Mononuclear cell (primary cell): Measurements from ENCODE around the gene ART1. TPM values are rescaled to one million over a fixed set of nuclear protein-coding genes. Genes with fewer than 3 reads are reported as not detected.

Experiments
- H3K27me3 ChIP-seq: 2 replicates; pipeline ENCODE4 v1.6.0; 2011; ENCODE audit warnings: low read length, control low read depth; ENCODE audit not compliant: insufficient read depth
- H3K4me1 ChIP-seq: 2 replicates; pipeline ENCODE4 v1.5.1; 2011; ENCODE audit warnings: mild to moderate bottlenecking, low read length, control low read depth; ENCODE audit not compliant: insufficient read depth
- H3K4me3 ChIP-seq: 2 replicates; pipeline ENCODE4 v1.5.1; 2011; ENCODE audit warnings: mild to moderate bottlenecking, low read length, moderate library complexity
- H3K9me3 ChIP-seq: 2 replicates; pipeline ENCODE4 v1.5.1; 2011; ENCODE audit warnings: low read depth, mild to moderate bottlenecking, control low read depth, low read length
- total RNA-seq: library from RNA; depleted of rRNA; stranded (reverse); fragments of >200 nt; gene quantifications from one replicate; pipeline ENCODE4 v1.2.3, GENCODE V29; 2012

The ART1 gene
- total RNA-seq, 1 donor = not detected

- H3K4me1 ChIP-seq = no peaks in the 10 kb centered on the region
- H3K4me3 ChIP-seq = no peak overlapping the region
- H3K27me3 ChIP-seq = no peaks in the 10 kb centered on the region
- no peaks in the 10 kb centered on the region for H3K9me3 ChIP-seq
Measured at GRCh38 chr11:3667149-3668035, 22.5 kb downstream of the ART1 start.

DNA sequence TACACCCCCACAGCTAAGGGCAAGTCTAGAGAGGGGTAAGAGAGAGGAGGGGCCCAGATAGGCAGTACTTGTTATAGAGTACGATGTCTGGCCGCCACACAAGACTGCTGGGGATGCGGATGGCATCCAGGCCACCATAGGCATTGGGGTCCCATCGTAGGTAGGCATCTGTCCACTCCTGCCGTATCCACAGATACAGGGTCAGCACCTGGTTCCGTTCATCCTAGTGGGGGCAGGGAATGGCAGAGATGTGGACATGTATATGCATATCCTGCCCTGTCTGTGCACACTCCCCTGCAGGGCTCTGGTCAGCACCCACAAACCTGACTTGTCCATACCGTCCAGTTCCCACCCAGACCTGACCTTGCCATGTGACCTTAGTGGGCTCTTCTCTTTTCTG is 24.2 kb downstream of the ART1 start:
- no peak overlapping the region for H3K4me3 ChIP-seq

GRCh38 chr11:3669742-3670183 is 24.8 kb downstream of the ART1 start:
- H3K4me1 ChIP-seq = no peaks in the 10 kb centered on the region
- no peaks in the 10 kb centered on the region for H3K9me3 ChIP-seq
- H3K27me3 ChIP-seq = no peaks in the 10 kb centered on the region
- no peak overlapping the region for H3K4me3 ChIP-seq

More for the DNA sequence above, 24.2 kb downstream of the ART1 start:
- H3K27me3 ChIP-seq = no peaks in the 10 kb centered on the region
- no peaks in the 10 kb centered on the region for H3K4me1 ChIP-seq
- H3K9me3 ChIP-seq = no peaks in the 10 kb centered on the region

DNA sequence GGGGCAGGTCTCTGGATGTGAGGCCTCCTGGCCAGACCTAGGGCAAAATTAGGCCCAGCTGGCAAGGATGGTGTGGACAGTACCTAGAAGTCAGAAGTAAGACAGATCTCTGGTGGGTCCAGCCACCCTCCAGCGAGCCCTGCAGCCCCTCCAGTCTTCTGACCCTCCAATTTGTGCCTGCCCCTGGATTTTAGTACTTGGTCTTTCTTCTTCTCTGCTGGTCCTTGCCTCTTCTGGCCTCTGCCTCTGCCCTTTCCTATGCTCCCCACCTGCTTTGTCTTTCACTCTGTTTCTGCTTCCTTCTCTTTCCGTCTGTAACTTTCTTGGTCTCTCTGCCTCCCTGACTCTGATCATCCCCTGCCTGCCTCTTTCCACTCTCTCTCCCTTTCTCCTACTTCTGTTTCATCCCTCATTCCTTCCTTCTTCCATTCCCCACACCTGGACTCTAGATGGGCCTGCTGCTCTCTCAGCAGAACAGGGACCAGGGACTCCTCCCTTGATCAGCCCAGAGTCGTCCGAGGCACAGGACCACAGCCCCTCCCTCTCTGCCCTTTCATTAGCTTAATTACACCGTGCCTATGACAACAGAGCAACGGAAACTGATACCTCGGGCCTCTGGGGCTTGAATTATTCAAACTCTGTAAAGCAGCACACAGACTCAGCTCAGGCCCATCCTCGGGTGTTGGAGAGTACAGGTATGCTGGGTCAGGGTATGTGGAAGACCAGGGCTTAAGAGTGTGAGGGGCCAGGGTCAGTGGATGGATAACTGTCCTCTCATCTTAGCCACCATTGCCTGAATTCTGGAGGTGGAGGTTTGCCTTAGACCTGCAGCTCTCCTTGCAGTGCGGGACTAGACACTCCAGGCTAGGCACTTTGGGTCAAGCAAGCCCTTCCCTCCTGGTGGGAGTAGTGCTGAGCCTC is 26.7 kb downstream of the ART1 start, which contains the start of gene CHRNA10:
CHRNA10 (minus strand) TSS at position 51 of the 921 bp plus-strand sequence. CDS start 72 bp downstream, outside the sequence.
- H3K27me3 ChIP-seq = no peaks in the 10 kb centered on the region
- H3K4me3 ChIP-seq = no peak within 1 kb of the TSS
- H3K9me3 ChIP-seq = no peaks in the 10 kb centered on the region
- no peaks in the 10 kb centered on the region for H3K4me1 ChIP-seq

GRCh38 chr11:3674189-3674588 is 29.3 kb downstream of the ART1 start:
- H3K4me1 ChIP-seq = no peaks in the 10 kb centered on the region
- no peaks in the 10 kb centered on the region for H3K9me3 ChIP-seq
- no peaks in the 10 kb centered on the region for H3K27me3 ChIP-seq

GRCh38 chr11:3675971-3676370 is 31.0 kb downstream of the ART1 start:
- Histone ChIP-seq H3K9me3 (no peaks in the 10 kb centered on the region), H3K27me3 (no peaks in the 10 kb centered on the region), H3K4me1 (no peaks in the 10 kb centered on the region), H3K4me3 (no peak overlapping the region)

More at GRCh38 chr11:3674189-3674588, 29.3 kb downstream of the ART1 start:
- no peak overlapping the region for H3K4me3 ChIP-seq

DNA sequence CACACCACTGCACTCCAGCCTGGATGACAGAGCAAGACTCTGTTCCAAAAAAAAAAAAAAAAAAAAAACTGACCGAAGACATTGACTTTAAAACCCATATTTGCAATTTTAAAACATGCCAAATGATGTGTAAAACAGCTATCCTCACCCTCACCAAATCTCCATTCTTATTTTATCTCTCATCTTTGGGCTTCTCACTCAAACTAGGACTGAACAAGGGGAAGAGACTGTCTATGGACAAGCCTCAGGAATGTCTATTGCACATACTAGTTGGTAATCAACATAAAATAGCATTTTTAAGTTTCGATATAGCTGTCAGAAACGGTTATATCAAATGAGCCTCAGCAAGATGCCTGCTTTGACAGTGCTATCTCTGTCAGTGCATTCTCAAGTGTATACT is 34.1 kb downstream of the ART1 start:
- no peaks in the 10 kb centered on the region for H3K27me3 ChIP-seq
- H3K4me1 ChIP-seq = no peaks in the 10 kb centered on the region
- no peak overlapping the region for H3K4me3 ChIP-seq
- H3K9me3 ChIP-seq = no peaks in the 10 kb centered on the region

GRCh38 chr11:3683039-3683438 is 38.1 kb downstream of the ART1 start:
- H3K9me3 ChIP-seq = no peaks in the 10 kb centered on the region
- no peaks in the 10 kb centered on the region for H3K4me1 ChIP-seq
- no peak overlapping the region for H3K4me3 ChIP-seq
- H3K27me3 ChIP-seq = no peaks in the 10 kb centered on the region

- Histone ChIP-seq H3K9me3 (no peaks in the 10 kb centered on the region), H3K4me3 (no peak overlapping the region), H3K27me3 (no peaks in the 10 kb centered on the region), H3K4me1 (no peaks in the 10 kb centered on the region)
Measured at GRCh38 chr11:3684129-3684818, 39.3 kb downstream of the ART1 start.

- H3K9me3 ChIP-seq = no peaks in the 10 kb centered on the region
- H3K27me3 ChIP-seq = no peaks in the 10 kb centered on the region
- H3K4me3 ChIP-seq = no peak overlapping the region
- no peaks in the 10 kb centered on the region for H3K4me1 ChIP-seq
Measured at GRCh38 chr11:3684819-3685172, 39.9 kb downstream of the ART1 start.

DNA sequence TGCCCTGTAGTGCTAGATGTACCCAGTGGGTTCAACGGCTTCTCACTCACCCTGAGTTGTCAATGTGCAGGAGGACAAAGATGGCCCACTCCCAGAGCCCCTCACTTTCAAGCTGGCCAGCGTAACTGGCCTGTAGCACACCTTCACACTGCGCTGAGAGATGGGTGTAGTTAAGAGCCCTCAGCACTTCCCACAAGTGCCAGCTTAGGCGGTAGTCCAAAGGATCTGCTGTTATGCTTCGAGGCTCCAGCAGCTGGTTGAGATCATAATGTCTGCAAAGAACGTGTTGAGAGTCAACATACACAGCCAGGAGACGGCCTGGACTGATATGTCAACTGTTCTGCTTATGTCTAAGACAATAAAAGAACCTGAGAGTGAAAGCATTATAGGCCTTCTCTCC is 41.0 kb downstream of the ART1 start:
- no peaks in the 10 kb centered on the region for H3K4me1 ChIP-seq
- H3K9me3 ChIP-seq = no peaks in the 10 kb centered on the region
- no peaks in the 10 kb centered on the region for H3K27me3 ChIP-seq
- no peak overlapping the region for H3K4me3 ChIP-seq

- Histone ChIP-seq H3K27me3 (no peaks in the 10 kb centered on the region), H3K4me3 (no peak overlapping the region), H3K4me1 (no peaks in the 10 kb centered on the region), H3K9me3 (no peaks in the 10 kb centered on the region)
Measured at GRCh38 chr11:3686751-3687150, 41.8 kb downstream of the ART1 start.

DNA sequence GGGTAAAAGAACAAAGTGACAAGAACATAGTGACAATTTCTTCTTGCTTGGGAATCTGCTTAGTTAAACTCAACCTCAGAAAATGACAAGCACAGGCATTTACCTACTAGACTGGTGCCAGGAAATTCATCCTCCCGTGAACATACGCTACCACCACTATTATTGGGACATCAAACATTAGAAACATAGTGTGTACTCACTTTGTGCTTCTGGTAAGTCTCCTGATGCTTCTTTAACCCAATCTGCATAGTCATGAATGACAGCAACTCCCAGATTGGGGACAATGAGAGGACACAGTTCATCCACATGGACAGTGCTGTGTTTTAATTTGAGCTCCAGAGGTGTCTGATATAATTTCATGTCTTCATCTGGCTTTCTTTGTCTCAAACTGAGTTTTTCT is 55.5 kb downstream of the ART1 start:
- H3K4me1 ChIP-seq = no peaks in the 10 kb centered on the region
- H3K27me3 ChIP-seq = no peaks in the 10 kb centered on the region
- H3K4me3 ChIP-seq = no peak overlapping the region
- H3K9me3 ChIP-seq = no peaks in the 10 kb centered on the region

DNA sequence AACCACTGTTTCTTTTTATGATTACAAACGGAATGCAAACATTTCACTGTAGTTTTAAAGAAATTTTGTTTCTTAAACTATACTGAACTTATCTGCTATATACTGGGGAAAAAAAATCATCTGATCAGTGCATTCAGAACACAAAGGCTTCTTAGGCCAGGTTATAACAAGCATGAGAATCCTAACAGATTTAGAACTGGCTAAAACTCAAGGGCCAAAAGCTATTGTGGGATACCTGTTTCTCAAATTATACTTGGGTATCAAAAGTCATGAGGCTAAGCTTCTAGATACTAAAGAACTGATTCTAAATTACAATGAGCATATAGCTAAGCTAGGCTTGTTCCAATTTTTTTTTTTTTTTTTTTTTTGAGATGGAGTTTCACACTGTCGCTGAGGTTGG is 56.0 kb downstream of the ART1 start:
- Histone ChIP-seq H3K27me3 (no peaks in the 10 kb centered on the region), H3K9me3 (no peaks in the 10 kb centered on the region), H3K4me1 (no peaks in the 10 kb centered on the region), H3K4me3 (no peak overlapping the region)

- Histone ChIP-seq H3K27me3 (no peaks in the 10 kb centered on the region), H3K4me1 (no peaks in the 10 kb centered on the region), H3K4me3 (no peak overlapping the region), H3K9me3 (no peaks in the 10 kb centered on the region)
Measured at GRCh38 chr11:3703383-3703782, 58.5 kb downstream of the ART1 start.
